HepG2 (cell line): ENCODE results near the gene SPATA25. TPM values are rescaled to one million over a fixed set of nuclear protein-coding genes. Genes with fewer than 3 reads are reported as not detected.
A peak's percentile ranks its signal among the peaks of the same experiment; 100 is the strongest.

ENCODE experiments used
- ARID4A ChIP-seq: sonication (generic); formaldehyde crosslinking; IDR thresholded peaks from 2 replicates; pipeline ENCODE4 v1.5.0; 2020; ENCODE audit warnings: mild to moderate bottlenecking, missing genetic modification reagents, borderline replicate concordance
- CERS6 ChIP-seq: sonication (generic); formaldehyde crosslinking; IDR thresholded peaks from 2 replicates; pipeline ENCODE4 v1.5.0; 2020; ENCODE audit warnings: missing genetic modification reagents
- KMT2A ChIP-seq: sonication (generic); formaldehyde crosslinking; IDR thresholded peaks from 2 replicates; pipeline ENCODE4 v1.4.0; 2020; ENCODE audit warnings: missing genetic modification reagents
- KMT2B ChIP-seq: IDR thresholded peaks from 2 replicates; pipeline ENCODE4 v1.6.1; 2016; ENCODE audit warnings: missing genetic modification reagents, missing compliant biosample characterization
- MAZ ChIP-seq, 2 experiments: sonication (generic) in 1 of 2; formaldehyde crosslinking in 1 of 2; IDR thresholded peaks; 2 replicates each; pipeline versions ENCODE4 v1.5.0 to v1.6.1; 2012 to 2020; ENCODE audit warnings: low read depth in 2 of 2, mild to moderate bottlenecking in 2 of 2, borderline replicate concordance in 1 of 2, improper control_type of control experiment in 1 of 2, low read length in 1 of 2, missing genetic modification reagents in 1 of 2, moderate library complexity in 1 of 2
- PRDM15 ChIP-seq: sonication (generic); formaldehyde crosslinking; IDR thresholded peaks from 2 replicates; pipeline ENCODE4 v1.4.0; 2020; ENCODE audit warnings: missing genetic modification reagents
- SMAD3 ChIP-seq: sonication (generic); formaldehyde crosslinking; IDR thresholded peaks from 2 replicates; pipeline ENCODE4 v1.4.0; 2020; ENCODE audit warnings: missing genetic modification reagents
- U2AF2 ChIP-seq: fragments of 200-400 bp; formaldehyde crosslinking; IDR thresholded peaks from 2 replicates; pipeline ENCODE4 v1.6.1; 2017; ENCODE audit warnings: low read depth, mild to moderate bottlenecking, low read length
- ZNF572 ChIP-seq: sonication (generic); formaldehyde crosslinking; IDR thresholded peaks from 2 replicates; pipeline ENCODE4 v1.5.1; 2020; ENCODE audit warnings: mild to moderate bottlenecking, missing genetic modification reagents
- polyA plus RNA-seq, 8 experiments: library from polyadenylated mRNA; depleted of rRNA in 3 of 8; stranded (reverse) in 7 of 8; unstranded in 1 of 8; fragments of >200 nt; fragmentation: Illumina TruSeq in 4 of 8; extraction: Trizol in 4 of 8; gene quantifications; 2 replicates each; pipeline versions ENCODE4 v1.2.1 to v1.2.3, GENCODE V29; 2011 to 2016; ENCODE audit warnings: low read depth in 4 of 8, missing spikeins in 1 of 8, mixed read lengths in 1 of 8; ENCODE audit not compliant: insufficient read depth in 1 of 8
- total RNA-seq, 5 experiments: library from RNA; depleted of rRNA; stranded (reverse); fragments of >200 nt; fragmentation: Illumina TruSeq; extraction: Trizol; gene quantifications; 2 replicates each; pipeline ENCODE4 v1.2.3, GENCODE V29; 2016; ENCODE audit warnings: low read depth in 1 of 5
- TF ChIP-seq, protein P1 (sequence below): sonication (generic); formaldehyde crosslinking; IDR thresholded peaks from 2 replicates; pipeline ENCODE4 v1.5.0; 2020; ENCODE audit warnings: missing genetic modification reagents, mild to moderate bottlenecking, borderline replicate concordance
- TF ChIP-seq, protein P2 (sequence below): sonication (generic); formaldehyde crosslinking; IDR thresholded peaks from 2 replicates; pipeline ENCODE4 v1.8.0; 2022; ENCODE audit warnings: mild to moderate bottlenecking, missing genetic modification reagents, moderate library complexity
- TF ChIP-seq, protein P3 (sequence below): fragments of 450-650 bp; IDR thresholded peaks from 2 replicates; pipeline ENCODE4 v1.6.1; 2016

The SPATA25 gene
- total and polyA plus RNA-seq, 2 of the 13 experiments (the other 11 are each of a cell fraction or from before 2014, with no cell fraction given): 4.8 to 7.6 TPM

GRCh38 chr20:45890985-45891983, 3.9 kb upstream of the SPATA25 start, which contains the start of the genes CTSA and NEURL2 (continued):
- TF ChIP-seq, protein P1, sequence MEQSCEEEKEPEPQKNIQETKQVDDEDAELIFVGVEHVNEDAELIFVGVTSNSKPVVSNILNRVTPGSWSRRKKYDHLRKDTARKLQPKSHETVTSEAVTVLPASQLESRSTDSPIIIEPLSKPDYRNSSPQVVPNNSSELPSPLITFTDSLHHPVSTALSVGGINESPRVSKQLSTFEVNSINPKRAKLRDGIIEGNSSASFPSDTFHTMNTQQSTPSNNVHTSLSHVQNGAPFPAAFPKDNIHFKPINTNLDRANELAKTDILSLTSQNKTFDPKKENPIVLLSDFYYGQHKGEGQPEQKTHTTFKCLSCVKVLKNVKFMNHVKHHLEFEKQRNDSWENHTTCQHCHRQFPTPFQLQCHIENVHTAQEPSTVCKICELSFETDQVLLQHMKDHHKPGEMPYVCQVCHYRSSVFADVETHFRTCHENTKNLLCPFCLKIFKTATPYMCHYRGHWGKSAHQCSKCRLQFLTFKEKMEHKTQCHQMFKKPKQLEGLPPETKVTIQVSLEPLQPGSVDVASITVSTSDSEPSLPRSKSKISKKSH (CRISPR knock-in tag): peak; percentile 94; the same call in 1 of the 2 replicates
- TF ChIP-seq MAZ (IDR thresholded peaks at IDR 0.05; ENCODE audit: borderline replicate concordance, low read depth, low read length): peak; percentile 80
- TF ChIP-seq MAZ (CRISPR knock-in tag; IDR thresholded peaks at IDR 0.05; ENCODE audit: low read depth): peak; percentile 100
- TF ChIP-seq ZNF572 (CRISPR knock-in tag): peak; percentile 73; the same call in 1 of the 2 replicates
- TF ChIP-seq, protein P2, sequence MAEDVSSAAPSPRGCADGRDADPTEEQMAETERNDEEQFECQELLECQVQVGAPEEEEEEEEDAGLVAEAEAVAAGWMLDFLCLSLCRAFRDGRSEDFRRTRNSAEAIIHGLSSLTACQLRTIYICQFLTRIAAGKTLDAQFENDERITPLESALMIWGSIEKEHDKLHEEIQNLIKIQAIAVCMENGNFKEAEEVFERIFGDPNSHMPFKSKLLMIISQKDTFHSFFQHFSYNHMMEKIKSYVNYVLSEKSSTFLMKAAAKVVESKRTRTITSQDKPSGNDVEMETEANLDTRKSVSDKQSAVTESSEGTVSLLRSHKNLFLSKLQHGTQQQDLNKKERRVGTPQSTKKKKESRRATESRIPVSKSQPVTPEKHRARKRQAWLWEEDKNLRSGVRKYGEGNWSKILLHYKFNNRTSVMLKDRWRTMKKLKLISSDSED (CRISPR knock-in tag): peak; percentile 75
- TF ChIP-seq, protein P3, sequence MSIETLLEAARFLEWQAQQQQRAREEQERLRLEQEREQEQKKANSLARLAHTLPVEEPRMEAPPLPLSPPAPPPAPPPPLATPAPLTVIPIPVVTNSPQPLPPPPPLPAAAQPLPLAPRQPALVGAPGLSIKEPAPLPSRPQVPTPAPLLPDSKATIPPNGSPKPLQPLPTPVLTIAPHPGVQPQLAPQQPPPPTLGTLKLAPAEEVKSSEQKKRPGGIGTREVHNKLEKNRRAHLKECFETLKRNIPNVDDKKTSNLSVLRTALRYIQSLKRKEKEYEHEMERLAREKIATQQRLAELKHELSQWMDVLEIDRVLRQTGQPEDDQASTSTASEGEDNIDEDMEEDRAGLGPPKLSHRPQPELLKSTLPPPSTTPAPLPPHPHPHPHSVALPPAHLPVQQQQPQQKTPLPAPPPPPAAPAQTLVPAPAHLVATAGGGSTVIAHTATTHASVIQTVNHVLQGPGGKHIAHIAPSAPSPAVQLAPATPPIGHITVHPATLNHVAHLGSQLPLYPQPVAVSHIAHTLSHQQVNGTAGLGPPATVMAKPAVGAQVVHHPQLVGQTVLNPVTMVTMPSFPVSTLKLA: peak; percentile 98
- peak; percentile 97 for TF ChIP-seq KMT2A (CRISPR knock-in tag)
- TF ChIP-seq CERS6 (CRISPR knock-in tag): peak; percentile 57; the same call in 1 of the 2 replicates
- peak; percentile 94 for TF ChIP-seq U2AF2
- TF ChIP-seq PRDM15: peak; percentile 82; the same call in 1 of the 2 replicates
- TF ChIP-seq SMAD3 (CRISPR knock-in tag): peak; percentile 100
- peak; percentile 100 for TF ChIP-seq ARID4A (CRISPR knock-in tag)
- TF ChIP-seq KMT2B (CRISPR knock-in tag): peak; percentile 96
